Gastroesophageal sphincter (tissue), 4 donors: ENCODE data around the gene NAGS. TPM values are rescaled to one million over a fixed set of nuclear protein-coding genes. Genes with fewer than 3 reads are reported as not detected.

Experiments
- ATAC-seq: fragments of 150-250 bp; one replicate; pipeline ENCODE4 v1.9.1; 2016; ENCODE audit warnings: mild to moderate bottlenecking, moderate library complexity
- H3K27ac ChIP-seq, 4 donors: fragments of 200-600 bp; sonication (generic) in 3 of 4; 1 replicate in 3 of 4; 2 replicates in 1 of 4; pipeline ENCODE4 v1.5.1; 2016 to 2019
- H3K27me3 ChIP-seq: fragments of 200-600 bp; sonication (generic); one replicate; pipeline ENCODE4 v1.5.1; 2019
- H3K36me3 ChIP-seq, 2 donors: fragments of 200-600 bp; sonication (generic); one replicate each; pipeline ENCODE4 v1.5.1; 2019; ENCODE audit warnings: control low read depth in 1 of 2
- H3K4me1 ChIP-seq, 3 donors: fragments of 200-600 bp; sonication (generic); 1 replicate in 2 of 3; 2 replicates in 1 of 3; pipeline ENCODE4 v1.5.1; 2016 to 2019; ENCODE audit warnings: control low read depth in 2 of 3
- H3K4me3 ChIP-seq, 2 donors: fragments of 200-600 bp; sonication (generic); one replicate each; pipeline ENCODE4 v1.5.1; 2019; ENCODE audit warnings: mild to moderate bottlenecking in 1 of 2, moderate library complexity in 1 of 2
- H3K9me3 ChIP-seq, 3 donors: fragments of 200-600 bp; sonication (generic); one replicate each; pipeline ENCODE4 v1.5.1; 2017 to 2019; ENCODE audit warnings: control low read depth in 2 of 3
- EP300 ChIP-seq: sonication (generic); formaldehyde crosslinking; IDR thresholded peaks from one replicate; pipeline ENCODE4 v1.6.1; 2017; ENCODE audit warnings: antibody characterized with exemption, mild to moderate bottlenecking
- POLR2A ChIP-seq, 2 donors: fragments of 450-650 bp; IDR thresholded peaks; one replicate each; pipeline ENCODE4 v1.6.1; 2017; ENCODE audit warnings: antibody characterized with exemption in 2 of 2, mild to moderate bottlenecking in 2 of 2, moderate library complexity in 1 of 2
- POLR2AphosphoS5 ChIP-seq: sonication (generic); formaldehyde crosslinking; IDR thresholded peaks from one replicate; pipeline ENCODE4 v1.6.1; 2017; ENCODE audit warnings: antibody characterized with exemption
- whole genome bisulfite sequencing, 2 donors: methylation state at CpG; one replicate each; pipeline ENCODE4 v1.1.5; 2018; ENCODE audit warnings: low coverage in 1 of 2; 5-methylcytosine and 5-hydroxymethylcytosine counted together
- total RNA-seq, 4 donors: library from RNA; depleted of rRNA; stranded (reverse); fragments of >200 nt; gene quantifications; one replicate each; pipeline ENCODE4 v1.1.0, GENCODE V29; 2016
- TF ChIP-seq, protein P1 (sequence below), 4 experiments: fragments of 200-600 bp in 2 of 4; fragments of 450-650 bp in 2 of 4; sonication (generic) in 1 of 4; IDR thresholded peaks; one replicate each; pipeline ENCODE4 v1.5.1; 2017 to 2019; ENCODE audit warnings: antibody characterized with exemption in 4 of 4, mild to moderate bottlenecking in 2 of 4, moderate library complexity in 2 of 4

Gene NAGS
- total RNA-seq, 4 donors from 2014 or later: 0.62 to 3.0 (median 1.0) TPM

DNA sequence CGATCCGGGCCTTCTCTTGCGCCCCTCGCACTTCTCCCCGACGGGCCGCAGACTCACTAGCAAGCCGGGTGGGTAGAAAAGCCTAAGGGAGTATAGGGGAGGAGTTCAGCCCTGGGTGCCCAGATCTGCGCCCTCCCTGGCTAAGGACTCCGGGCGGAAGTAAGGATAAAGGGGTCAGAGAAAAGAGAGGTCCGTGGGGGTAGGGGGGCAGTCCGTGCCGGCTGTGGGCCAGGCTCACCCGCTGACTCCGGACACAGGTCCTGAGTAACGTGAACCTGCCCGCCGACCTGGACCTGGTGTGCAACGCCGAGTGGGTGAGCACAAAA is 1.8 kb downstream of the NAGS start:
- peak overlapping the region in 3 of 4 donors; percentile 52 to 72 (median 65) for H3K27ac ChIP-seq

GRCh38 chr17:44006598-44007345 is 2.4 kb downstream of the NAGS start:
- 0% methylated on average over 1 to 14 of the region's 40 CpGs for WGBS, 2 donors
- Histone ChIP-seq H3K9me3 (no peaks in the 10 kb centered on the region), H3K36me3 (peaks cover 0 to 23% of the 10 kb centered on the region in 2 donors), H3K27ac (peak overlapping the region in 3 of 4 donors; percentile 52 to 72 (median 65)), H3K27me3 (peaks cover 47% of the 10 kb centered on the region), H3K4me1 (peaks cover 0 to 44% (median 28%) of the 10 kb centered on the region in 3 donors), H3K4me3 (peak overlapping the region; percentile 34 to 58)
- TF ChIP-seq EP300 (no peak), POLR2AphosphoS5 (peak; percentile 33)
- TF ChIP-seq, protein P1, sequence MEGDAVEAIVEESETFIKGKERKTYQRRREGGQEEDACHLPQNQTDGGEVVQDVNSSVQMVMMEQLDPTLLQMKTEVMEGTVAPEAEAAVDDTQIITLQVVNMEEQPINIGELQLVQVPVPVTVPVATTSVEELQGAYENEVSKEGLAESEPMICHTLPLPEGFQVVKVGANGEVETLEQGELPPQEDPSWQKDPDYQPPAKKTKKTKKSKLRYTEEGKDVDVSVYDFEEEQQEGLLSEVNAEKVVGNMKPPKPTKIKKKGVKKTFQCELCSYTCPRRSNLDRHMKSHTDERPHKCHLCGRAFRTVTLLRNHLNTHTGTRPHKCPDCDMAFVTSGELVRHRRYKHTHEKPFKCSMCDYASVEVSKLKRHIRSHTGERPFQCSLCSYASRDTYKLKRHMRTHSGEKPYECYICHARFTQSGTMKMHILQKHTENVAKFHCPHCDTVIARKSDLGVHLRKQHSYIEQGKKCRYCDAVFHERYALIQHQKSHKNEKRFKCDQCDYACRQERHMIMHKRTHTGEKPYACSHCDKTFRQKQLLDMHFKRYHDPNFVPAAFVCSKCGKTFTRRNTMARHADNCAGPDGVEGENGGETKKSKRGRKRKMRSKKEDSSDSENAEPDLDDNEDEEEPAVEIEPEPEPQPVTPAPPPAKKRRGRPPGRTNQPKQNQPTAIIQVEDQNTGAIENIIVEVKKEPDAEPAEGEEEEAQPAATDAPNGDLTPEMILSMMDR (IDR thresholded peaks at IDR 0.05): peak in 3 of 4 experiments; percentile 57 to 68 (median 62)
- ATAC-seq: peak; percentile 92

More for the DNA sequence above, 1.8 kb downstream of the NAGS start:
- H3K9me3 ChIP-seq: no peaks in the 10 kb centered on the region
- ATAC-seq: no peak
- WGBS, 2 donors: 3% methylated on average over 12 of the region's 21 CpGs; no CpG with 5 or more reads in 1 of the 2 donors
- peaks cover 0 to 44% (median 28%) of the 10 kb centered on the region in 3 donors for H3K4me1 ChIP-seq
- H3K4me3 ChIP-seq: peak overlapping the region; percentile 34 to 58
- TF ChIP-seq POLR2AphosphoS5 (no peak), EP300 (no peak), POLR2A (IDR thresholded peaks at IDR 0.05) (no peak)
- TF ChIP-seq, protein P1 (IDR thresholded peaks at IDR 0.05): no peak
- peaks cover 51% of the 10 kb centered on the region for H3K27me3 ChIP-seq
- peaks cover 0 to 18% of the 10 kb centered on the region in 2 donors for H3K36me3 ChIP-seq

- ATAC-seq: no peak
- Histone ChIP-seq H3K27ac (peak overlapping the region in 2 of 4 donors; percentile 29 to 72), H3K27me3 (peaks cover 44% of the 10 kb centered on the region), H3K36me3 (peaks cover 0 to 31% of the 10 kb centered on the region in 2 donors), H3K9me3 (no peaks in the 10 kb centered on the region), H3K4me3 (peak overlapping the region; percentile 34 to 58), H3K4me1 (peaks cover 0 to 44% (median 28%) of the 10 kb centered on the region in 3 donors)
- TF ChIP-seq POLR2A (IDR thresholded peaks at IDR 0.05): no peak
- TF ChIP-seq POLR2AphosphoS5: no peak
- TF ChIP-seq EP300: no peak
- TF ChIP-seq, protein P1 (IDR thresholded peaks at IDR 0.05): no peak
- WGBS, 2 donors: 0% methylated on average over 1 to 3 of the region's 37 CpGs
Observed at GRCh38 chr17:44007346-44008204, 3.2 kb downstream of the NAGS start.

- no peak for ATAC-seq
- no peaks in the 10 kb centered on the region for H3K9me3 ChIP-seq
- peaks cover 40% of the 10 kb centered on the region for H3K27me3 ChIP-seq
- TF ChIP-seq, protein P1 (IDR thresholded peaks at IDR 0.05): no peak
- TF ChIP-seq POLR2A (IDR thresholded peaks at IDR 0.05): no peak
- no peak for TF ChIP-seq POLR2AphosphoS5
- no peak for TF ChIP-seq EP300
- peak overlapping the region in 1 of 2 donors; percentile 58 for H3K4me3 ChIP-seq
- no peak overlapping the region for H3K27ac ChIP-seq
- WGBS, 2 donors: 93 to 100% methylated on average over 2 of the region's 6 CpGs
- H3K36me3 ChIP-seq: peaks cover 0 to 36% of the 10 kb centered on the region in 2 donors
- peaks cover 0 to 52% (median 28%) of the 10 kb centered on the region in 3 donors for H3K4me1 ChIP-seq
Observed at GRCh38 chr17:44008205-44008909, 3.9 kb downstream of the NAGS start.
